HG02885 (cell line): ENCODE measurements around the gene KIF5A.

Experiments
- ATAC-seq: cut with Tn5 transposase; IDR thresholded peaks from one replicate; pipeline ENCODE4 v1.9.1; 2021; ENCODE audit warnings: mild to moderate bottlenecking; ENCODE audit not compliant: unreplicated experiment, poor library complexity

KIF5A gene

GRCh38 chr12:57626921-57627445 is 77.1 kb downstream of the KIF5A start:
- ATAC-seq: no peak

- no peak for ATAC-seq
Measured at GRCh38 chr12:57627501-57628279, 77.8 kb downstream of the KIF5A start.

- no peak for ATAC-seq
Measured at GRCh38 chr12:57628280-57629191, 78.7 kb downstream of the KIF5A start.

GRCh38 chr12:57629897-57630471 is 80.1 kb downstream of the KIF5A start:
- ATAC-seq: no peak

- no peak for ATAC-seq
Measured at GRCh38 chr12:57630891-57631433, 81.1 kb downstream of the KIF5A start.

GRCh38 chr12:57631566-57632072 is 81.8 kb downstream of the KIF5A start:
- no peak for ATAC-seq

GRCh38 chr12:57632073-57632957 is 82.5 kb downstream of the KIF5A start:
- peak; percentile 14 for ATAC-seq

- peak; percentile 90 for ATAC-seq
Measured at GRCh38 chr12:57632958-57633840, 83.4 kb downstream of the KIF5A start, which contains the start of gene B4GALNT1. TSS of gene B4GALNT1 (minus strand) at chr12:57633201. CDS start at chr12:57632132, 1,069 bp downstream.
